SK-N-DZ (cell line): ENCODE data around the gene OGFOD3.

Source experiments
- DNase-seq: peaks from one replicate; pipeline ENCODE4 v3.0.0-alpha.2; 2015; ENCODE audit warnings: low spot score

Gene OGFOD3

DNA sequence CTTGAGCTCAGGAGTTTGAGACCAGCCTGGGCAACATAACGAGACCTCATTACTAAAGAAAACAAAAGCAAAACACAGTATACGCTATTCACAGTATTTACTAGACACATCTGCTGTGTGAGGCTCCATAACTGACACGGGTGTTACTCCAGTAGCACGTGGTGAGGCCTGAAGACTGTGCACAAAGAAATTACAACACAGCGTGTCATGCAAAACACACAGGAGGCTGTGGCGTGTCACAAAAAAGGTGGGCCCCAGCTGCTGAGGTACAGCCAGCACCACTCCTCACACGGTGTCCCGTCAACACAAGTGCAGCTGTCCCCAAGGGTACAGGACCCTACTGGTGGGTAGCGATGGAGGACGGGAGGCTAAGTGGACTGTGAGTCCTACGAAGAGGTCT, 29.5 kb upstream of the OGFOD3 start:
- no peak for DNase-seq

DNA sequence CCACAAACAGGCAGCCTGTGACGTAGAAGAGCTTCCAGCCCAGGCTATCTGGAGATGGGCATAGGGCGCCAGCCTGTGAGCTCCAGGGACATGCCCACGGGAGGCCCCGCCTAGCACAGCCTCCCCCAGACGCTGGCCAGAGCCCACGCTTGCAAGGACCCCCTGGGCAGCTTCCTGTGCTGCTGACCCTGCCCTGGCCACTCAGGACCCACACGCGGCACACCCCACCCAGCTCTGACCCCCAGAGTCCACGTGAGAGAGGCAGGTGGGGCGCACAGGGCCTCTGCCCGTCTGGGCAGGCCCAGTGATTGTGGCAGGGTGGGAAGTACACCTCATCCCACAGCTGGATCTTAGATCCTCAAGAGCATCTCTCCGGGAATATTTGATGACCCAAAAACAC, 28.3 kb upstream of the OGFOD3 start:
- no peak for DNase-seq

DNA sequence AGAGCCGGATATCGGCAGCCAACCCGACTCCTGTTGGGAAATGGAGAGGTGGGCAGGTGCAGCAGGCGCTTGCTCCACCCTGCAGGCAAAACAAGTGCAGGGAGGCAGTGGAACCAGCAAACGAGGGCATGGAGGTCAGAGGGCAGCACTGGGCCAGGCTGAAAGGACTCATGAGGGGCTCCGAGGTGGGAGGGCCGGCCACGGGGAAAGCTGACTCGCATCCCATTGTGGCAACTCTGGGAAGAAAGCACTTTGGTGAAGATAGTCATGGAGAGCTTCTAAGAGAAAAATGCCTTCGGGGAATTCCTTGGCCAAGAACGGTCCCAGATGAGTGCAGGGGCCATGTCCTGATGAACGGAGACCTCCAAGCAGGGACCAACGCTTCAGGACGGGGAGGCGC, 27.7 kb upstream of the OGFOD3 start:
- no peak for DNase-seq

DNA sequence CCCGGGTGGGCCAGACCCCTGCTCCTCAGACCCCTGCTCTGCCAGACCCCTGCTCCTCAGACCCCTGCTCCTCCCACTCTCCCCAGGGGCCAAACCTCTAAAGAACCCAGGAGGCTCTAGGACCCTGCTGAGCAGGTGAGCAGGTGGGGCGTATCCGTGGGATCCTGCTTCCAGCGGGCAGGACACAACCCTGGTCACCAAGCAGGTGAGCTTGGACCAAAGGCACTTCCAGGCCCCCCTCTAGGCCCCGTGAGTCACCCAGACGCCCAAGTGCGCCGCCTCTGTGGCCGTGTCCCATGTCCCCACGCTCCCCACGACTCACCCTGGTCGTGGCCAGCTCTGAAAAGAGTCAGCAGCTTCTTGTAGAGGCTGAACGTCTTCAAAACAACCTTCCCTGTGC, 27.2 kb upstream of the OGFOD3 start:
- DNase-seq = no peak

DNA sequence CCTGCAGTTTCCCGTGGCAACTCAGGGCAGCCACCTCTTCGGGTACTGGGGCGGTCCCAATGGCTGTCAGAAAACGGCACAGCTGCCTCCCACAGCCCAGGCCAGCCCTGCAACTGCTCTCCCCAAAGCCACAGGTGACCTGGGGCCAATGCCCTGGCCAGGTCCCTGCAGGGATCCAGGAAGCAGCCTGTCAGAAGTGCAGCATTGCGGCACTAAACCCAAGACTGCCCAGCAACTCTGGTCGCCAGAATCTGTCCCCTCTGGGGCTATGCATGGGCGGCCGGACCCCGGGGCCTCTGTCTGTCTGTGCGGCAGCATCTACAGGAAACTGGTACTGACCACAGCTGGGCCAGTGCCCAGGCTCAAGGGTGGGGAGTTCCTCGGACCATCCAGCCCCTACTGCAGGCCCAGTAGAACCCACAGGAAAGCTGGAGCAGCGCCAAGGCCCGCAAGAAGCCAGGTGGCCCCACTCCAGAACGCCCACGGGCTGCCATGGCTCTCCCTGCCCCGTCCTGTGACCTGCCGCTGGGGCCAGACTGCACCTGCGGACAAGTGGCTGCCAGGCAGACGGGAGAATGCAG, 26.6 kb upstream of the OGFOD3 start:
- no peak for DNase-seq

DNA sequence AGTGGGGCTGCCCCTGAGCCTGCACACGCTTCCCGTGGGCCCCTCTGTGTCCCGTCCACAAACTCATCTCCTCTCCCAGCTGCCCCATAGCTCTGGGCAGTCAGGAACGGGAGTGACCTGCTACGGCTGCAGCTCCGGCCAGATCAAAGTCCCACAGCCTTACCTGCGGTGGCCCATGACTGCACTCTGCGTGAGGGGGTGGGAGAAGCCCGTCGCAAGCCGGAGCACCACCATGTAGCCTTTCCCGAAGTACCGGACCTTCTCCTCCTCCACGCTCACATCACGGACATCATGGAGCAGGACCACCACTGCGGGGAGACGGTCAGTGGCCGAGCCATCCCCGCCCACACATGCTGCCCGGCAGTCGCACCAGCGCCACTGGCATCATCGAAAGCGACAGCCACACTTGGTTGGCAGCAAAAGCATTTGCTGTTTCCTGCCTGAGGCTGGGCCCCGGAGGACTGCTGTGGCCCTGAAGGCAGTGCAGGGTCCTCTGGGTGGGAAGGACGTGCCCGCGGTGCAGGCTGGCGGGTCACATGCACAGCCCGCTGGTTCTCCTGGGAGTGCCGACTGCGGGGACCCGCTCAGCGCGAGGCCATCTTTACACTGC, 26.0 kb upstream of the OGFOD3 start:
- DNase-seq = no peak

DNA sequence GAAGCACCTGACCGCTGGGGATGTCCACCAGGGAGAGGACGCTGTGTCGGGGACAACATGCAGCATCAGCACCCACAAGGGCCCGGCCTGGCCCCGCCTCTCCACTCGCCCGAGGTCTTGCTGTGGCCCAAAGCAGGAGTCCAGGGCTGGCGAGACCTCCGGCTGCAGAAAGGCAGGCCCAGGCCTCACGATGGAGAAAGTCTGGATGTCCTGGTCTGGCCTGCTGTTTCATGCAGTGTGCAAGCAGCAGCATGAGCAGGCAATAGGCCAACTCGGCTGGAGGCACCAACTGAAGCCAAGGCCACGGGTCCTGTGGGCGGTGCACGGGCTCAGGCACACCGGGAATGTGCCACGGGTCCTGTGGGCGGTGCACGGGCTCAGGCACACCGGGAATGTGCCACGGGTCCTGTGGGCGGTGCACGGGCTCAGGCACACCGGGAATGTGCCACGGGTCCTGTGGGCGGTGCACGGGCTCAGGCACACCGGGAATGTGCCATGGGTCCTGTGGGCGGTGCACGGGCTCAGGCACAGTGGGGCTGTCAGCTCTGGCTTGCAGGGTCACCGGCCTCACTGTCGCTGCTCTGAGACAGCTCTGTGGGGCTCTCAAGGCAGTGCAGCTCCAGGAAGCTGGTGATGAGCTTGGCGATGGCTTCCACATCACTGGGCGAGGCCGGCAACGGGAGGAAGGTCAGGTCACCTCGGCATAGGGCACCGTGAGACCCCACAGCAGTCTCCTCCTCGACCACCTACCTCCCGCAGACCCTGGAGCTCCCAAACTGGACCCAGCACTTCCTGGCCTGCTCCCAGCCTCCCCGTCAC, 25.3 kb upstream of the OGFOD3 start:
- no peak for DNase-seq

DNA sequence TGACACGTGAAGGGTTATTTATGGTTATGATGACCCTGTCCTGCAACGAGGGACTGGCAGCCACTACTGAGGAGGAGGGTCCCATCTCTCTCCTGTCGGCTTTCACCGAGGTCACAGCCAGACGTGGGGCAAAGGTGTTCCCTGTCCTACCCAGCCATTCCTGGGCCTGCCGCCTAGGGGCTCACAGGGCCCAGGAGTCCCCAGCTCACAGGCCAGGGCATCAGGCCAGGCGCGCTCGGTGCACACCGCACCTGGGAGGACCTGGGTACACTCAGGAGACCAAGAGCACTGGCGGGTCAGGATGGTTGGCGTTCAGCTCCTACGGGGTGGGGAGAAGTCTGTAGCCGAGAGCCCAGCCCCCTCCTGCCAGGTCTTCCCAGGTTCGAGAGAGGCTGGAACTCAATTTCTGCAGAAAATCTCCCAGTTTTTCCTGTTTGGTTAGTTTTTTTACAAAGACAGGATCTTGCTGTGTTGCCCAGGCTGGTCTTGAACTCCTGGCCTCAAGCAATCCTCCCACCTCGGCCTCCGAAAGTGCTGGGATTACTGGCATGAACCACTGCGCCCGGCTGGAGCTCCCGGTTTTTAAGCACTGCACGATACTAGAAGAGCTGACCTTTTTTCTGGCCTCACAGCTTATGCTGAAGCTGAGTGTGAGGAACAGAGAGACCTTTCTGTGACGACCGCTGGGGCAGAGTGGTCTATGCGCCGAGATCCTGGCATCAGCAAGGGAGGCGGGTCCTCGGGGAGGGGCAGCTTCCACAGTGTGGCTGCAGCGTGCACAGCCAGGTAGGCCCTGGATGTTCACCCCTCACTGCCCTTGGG, 24.5 kb upstream of the OGFOD3 start:
- no peak for DNase-seq

DNA sequence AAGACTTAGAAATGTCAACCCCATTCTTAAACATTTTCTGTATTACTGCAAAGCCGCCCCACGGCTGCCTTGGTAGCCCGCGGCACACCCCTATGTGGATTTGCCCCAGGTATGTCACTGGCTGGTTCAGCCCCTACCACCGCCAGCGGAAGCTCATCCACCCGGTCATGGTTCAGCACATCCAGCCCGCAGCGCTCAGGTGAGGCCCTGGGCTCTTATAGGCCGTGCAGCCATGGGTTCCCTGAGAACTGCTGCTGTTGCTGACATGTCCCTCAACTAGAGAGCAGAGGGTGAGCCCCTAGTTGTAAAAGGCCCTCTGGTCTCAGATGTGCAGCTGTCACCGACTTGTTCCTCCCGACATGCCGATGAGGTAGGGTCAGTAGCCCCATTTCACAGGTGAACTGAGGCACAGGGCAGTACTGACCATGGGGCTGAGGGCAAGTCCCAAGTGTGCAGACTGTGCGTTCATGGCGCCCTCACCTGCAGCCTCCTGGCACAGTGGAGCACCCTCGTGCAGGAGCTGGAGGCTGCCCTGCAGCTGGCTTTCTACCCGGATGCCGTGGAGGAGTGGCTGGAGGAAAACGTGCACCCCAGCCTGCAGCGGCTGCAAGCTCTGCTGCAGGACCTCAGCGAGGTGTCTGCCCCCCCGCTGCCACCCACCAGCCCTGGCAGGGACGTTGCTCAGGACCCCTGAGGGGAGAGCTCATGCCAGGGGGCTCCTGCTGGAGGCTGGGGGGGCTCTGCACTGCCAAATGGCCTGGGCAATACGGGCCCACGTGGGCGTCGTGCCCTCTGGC, 23.5 kb upstream of the OGFOD3 start:
- no peak for DNase-seq

DNA sequence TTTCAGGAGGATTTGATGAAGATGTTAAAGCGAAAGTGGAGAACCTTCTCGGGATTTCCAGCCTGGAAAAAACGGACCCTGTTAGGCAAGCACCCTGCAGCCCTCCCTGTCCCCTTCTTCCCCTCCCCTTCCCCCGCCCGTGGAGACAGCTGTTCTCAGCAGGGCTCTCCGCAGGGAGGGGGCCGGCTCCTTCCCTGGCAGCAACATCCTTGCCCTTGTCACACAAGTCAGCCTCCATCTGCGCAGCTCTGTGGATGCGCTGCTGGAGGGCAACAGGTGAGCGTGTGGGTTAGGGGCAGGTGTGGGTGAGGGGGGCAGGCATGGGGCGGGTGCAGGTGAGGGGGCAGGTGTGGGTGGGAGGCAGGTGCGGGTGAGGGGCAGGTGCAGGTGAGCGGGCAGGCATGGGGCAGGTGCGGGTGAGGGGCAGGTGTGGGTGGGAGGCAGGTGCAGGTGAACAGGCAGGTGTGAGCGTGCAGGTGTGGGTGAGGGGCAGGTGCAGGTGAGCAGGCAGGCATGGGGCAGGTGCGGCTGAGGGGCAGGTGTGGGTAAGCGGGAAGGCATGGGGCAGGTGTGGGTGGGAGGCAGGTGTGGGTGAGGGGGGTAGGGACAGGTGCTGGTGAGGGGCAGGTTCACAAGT, 22.7 kb upstream of the OGFOD3 start:
- DNase-seq = peak; percentile 50

DNA sequence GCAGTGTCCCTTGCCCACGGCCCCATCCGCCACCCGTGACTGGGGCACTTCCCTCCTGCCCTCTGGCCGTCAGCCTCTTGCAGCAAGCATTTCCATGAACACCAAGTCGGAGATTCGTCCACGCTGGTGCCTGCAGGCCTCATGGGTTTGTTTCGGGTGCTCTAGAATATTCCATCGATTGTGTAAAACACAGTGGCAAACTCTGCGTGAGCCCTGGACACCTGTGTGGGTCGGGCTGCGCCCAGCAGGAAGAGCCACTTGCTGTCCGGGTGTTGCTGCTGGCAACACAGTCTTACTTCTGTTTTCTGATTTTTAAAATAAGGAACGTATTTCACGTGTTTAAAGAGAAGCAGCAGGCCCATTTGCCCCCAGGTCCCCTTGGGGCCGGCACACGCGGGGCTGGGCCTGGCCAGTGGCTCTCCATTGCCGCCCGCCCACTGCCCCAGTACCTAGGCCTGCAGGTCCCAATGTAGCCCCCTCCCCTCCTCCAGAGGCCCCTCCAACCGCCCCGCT, 22.1 kb upstream of the OGFOD3 start:
- DNase-seq = no peak

DNA sequence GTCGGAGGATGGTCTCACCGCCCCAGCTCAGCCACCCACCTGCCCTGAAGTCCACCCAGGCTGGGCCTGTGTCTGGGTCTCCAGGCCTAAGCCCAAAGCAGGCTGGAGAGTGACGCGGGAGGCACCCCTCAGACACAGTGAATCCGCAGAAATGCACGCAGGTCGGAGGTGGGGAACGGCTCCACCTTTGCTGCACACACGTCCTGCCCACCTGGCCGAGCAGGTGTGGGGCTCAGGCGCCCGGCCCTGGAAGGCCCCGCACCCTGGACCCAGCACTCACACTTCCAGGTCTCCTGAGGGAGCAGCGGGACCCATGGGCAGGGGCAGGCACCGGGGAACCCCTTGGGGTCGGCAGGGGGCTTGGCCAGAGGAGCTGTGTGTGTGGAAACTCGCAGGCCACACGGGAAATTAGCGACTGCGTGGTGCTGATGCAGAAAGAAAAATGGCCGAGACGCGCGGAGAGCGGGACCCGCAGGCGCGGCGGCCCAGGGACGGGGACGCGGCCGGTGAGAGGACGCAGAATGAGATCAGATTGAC, 21.5 kb upstream of the OGFOD3 start:
- DNase-seq = no peak

DNA sequence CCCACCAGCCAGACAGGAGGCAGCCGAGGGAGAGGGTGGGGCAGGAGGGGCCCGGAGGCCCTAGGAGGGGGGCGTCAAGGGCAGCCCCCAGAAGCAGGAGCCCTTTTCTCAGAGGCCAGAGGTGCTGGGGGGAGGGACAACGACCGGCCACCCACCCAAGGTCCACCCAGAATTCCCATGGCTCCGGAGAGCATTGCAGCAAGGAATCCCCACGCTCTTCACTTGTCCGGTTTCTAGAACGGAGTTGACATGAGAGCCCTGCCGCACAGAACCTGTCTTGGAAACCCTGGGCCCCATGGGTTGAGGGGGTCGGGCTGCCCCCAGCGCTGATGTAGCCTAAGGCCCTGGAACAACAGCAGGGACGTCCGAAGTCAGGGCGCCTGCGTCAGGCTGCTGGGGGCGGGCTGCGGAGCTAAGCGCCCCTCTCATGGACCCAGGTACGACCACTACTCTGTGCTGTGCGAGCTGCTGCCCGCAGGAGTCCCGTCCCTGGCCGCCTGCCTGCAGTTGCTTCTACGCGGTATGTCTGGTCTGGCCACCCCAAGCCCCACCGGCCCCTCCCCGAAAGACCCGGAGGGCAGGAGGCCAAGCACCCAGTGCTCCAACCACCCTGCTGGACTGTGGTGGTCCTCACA, 20.9 kb upstream of the OGFOD3 start:
- DNase-seq = no peak

DNA sequence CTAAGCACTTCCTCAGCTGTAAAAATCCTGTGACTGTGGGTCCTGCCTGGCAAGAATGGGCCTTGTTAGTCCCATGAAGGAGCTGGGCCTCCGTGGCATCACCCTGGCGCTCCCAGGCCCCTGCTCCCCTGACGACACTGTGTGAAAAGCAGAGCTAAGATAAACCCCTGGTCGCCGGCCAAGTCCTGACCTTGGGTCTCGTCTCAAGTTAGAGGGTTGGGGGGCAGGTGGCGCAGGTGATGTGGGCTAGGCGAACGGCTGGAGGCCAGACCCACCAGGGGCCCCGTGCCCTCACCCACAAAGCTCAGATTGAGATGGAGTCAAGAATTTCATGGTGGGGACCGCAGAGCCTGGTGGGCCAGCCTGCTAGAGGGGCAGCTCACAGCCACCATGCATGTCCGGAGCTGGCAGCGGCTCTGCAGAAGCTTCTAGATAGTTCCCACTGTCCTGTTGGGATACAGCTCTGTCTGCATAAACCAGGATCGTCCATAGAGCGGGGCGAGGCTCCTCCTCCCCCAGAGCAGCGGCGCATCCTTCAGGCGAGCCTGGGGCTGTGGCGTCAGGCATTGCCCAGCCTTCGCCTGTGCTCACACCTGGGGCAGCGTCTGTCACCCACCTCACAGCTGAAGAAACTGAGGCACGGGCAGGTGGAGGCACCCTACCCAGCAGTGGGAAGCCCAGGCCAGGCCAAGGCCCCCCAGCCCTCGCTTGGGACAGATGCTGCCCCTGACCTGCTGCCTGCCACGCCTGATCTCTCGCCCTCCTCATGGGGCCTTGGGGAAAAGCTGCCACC, 20.2 kb upstream of the OGFOD3 start:
- DNase-seq = no peak

DNA sequence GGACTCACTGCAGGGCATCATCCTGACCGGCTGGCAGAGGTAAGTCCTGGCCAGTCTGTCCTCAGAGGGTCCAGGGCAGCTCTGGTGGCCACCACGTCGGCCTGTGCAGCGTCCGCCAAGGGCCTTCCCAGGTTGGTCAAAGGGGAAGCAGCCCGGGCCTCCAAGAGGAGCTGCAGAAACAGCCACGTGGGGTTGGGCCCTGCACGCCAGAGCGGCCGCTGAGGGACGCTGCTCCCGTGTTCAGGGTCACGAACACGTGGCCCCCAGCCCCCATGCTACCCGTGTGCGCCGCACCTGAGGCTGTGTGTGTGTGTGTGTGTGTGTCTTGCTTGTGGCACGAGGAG, 18.9 kb upstream of the OGFOD3 start:
- no peak for DNase-seq

DNA sequence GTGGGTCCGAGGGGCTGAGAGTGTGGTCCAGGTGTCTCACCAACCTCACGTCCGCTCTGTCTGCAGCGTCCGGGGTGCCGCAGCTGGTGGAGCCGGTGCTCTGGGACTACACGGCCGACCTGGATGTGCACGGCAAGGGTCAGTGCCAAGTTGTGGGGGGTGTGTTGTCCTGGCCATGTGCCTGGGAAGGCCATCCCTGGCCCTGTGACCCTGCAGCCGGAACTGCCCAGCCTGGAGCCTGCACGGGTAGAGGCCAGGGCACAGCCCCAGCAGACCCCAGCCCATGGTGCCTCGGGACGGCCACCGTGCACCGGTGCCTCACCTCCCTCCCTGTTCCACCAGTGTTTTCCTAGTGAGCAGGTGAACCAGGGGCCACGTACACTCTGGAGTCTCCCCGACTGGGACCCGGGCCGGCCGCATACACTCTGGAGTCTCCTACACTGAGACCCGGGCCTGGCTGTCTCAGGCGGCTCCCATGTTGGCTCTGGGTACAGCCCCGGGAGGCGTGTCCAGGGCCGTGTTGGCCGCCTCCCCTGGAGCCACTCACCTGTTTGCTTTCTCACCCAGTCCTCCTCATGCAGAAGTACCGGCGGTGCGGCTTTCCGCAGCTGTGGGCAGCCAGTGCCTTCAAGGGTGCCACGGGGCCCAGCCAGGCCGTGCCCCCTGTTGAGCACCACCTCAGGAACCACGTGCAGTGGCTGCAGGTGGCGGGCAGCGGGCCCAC, 18.4 kb upstream of the OGFOD3 start:
- DNase-seq = no peak

DNA sequence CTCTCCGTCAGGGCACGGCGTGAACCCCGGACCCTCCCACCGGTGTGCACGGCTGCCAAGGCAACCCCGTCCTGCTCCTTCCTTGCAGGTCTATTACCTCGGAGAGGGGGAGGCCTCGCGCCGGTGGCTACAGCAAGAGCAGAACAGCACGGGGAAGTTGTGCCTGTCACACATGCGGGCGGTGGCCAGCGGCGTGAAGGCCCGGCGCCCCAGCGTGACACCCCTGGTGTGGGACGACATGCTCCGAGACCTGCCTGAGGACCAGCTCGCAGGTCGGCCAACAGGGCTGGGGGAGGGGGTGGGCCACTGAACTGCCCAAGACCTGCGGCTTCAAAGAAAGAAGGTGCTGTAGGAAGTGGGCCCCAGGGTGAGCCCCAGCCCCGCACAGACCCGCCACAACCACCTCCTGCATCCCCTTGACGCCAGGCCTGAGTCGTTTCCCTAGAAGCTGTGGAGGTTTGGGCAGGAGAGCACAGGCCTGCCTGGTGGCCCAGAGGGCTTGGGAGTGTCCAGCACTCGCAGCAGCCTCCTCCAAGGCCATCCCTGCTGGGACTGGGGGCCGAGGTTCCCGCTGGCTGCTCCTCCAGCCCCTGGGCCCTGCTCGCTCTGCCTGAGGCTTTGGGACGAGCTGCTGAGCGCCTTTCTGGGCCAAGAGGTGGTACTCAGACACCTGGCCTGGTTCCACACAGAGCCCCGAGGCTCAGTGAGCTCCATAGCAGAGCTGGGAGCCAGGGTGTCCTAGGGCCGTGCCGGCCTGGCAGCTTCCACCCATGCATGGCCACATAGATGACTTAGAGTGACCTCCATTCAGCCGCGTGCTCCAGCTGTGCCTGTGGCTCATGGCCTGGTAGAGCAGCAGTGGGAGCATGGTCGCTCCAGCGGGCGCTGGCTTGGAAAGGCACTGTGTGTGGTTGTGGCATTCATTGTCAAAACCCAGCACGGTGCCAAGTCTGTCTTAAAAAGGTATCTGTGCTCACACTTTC, 17.5 kb upstream of the OGFOD3 start:
- DNase-seq = no peak
